ENCODE data around the gene ID2. TPM values are rescaled to one million over a fixed set of nuclear protein-coding genes. Genes with fewer than 3 reads are reported as not detected.
"Not testable (repeated sequence)": the region's sequence is repeated elsewhere in the genome, so short reads cannot be mapped to it uniquely, and the experiment has no call there.

The ID2 gene
- total and polyA plus RNA-seq, 7 donors: 4.1 to 33.0 (median 14.7) TPM

GRCh38 chr2:8725838-8726237 is 44.0 kb downstream of the ID2 start:
- Histone ChIP-seq H3K4me1 (no peaks in the 10 kb centered on the region), H3K27ac (no peak overlapping the region), H3K4me3 (no peak overlapping the region), H3K36me3 (ENCODE audit: insufficient read depth in 1 of 2, low read depth in 1 of 2) (peaks cover under 1 to 75% of the 10 kb centered on the region in 2 donors), H3K9me3 (no peaks in the 10 kb centered on the region), H3K27me3 (ENCODE audit: insufficient read depth in 3 of 3, low read length in 2 of 3) (no peaks in the 10 kb centered on the region)
- TF ChIP-seq CTCF (IDR thresholded peaks at IDR 0.05): no peak
- intact Hi-C loops (cut with DNase I): no loop called here
- ATAC-seq (no peak), DNase-seq (no peak)
- 91 to 95% (median 91%) methylated on average over 7 of the region's 7 CpGs for WGBS, 3 donors

GRCh38 chr2:8728305-8729015 is 46.6 kb downstream of the ID2 start:
- Histone ChIP-seq H3K4me3 (no peak overlapping the region), H3K9me3 (no peaks in the 10 kb centered on the region), H3K4me1 (no peaks in the 10 kb centered on the region), H3K36me3 (ENCODE audit: insufficient read depth in 1 of 2, low read depth in 1 of 2) (peaks cover 16 to 87% of the 10 kb centered on the region in 2 donors), H3K27ac (no peak overlapping the region), H3K27me3 (ENCODE audit: insufficient read depth in 3 of 3, low read length in 2 of 3) (no peaks in the 10 kb centered on the region)
- intact Hi-C loops (cut with DNase I): no loop called here
- TF ChIP-seq CTCF (IDR thresholded peaks at IDR 0.05): no peak
- WGBS, 3 donors: 95 to 97% (median 97%) methylated on average over 7 of the region's 7 CpGs
- DNase-seq (no peak), ATAC-seq (no peak)

GRCh38 chr2:8729101-8729500 is 47.2 kb downstream of the ID2 start:
- WGBS, 3 donors: 96 to 97% (median 96%) methylated on average over 5 of the region's 5 CpGs
- intact Hi-C loops (cut with DNase I): not testable (repeated sequence)

GRCh38 chr2:8729939-8730338 is 48.1 kb downstream of the ID2 start:
- intact Hi-C loops (cut with DNase I): no loop called here
- TF ChIP-seq CTCF (IDR thresholded peaks at IDR 0.05): no peak
- Histone ChIP-seq H3K27ac (no peak overlapping the region), H3K27me3 (ENCODE audit: insufficient read depth in 3 of 3, low read length in 2 of 3) (no peaks in the 10 kb centered on the region), H3K9me3 (no peaks in the 10 kb centered on the region), H3K4me1 (no peaks in the 10 kb centered on the region), H3K36me3 (ENCODE audit: insufficient read depth in 1 of 2, low read depth in 1 of 2) (peaks cover 18 to 98% of the 10 kb centered on the region in 2 donors), H3K4me3 (no peak overlapping the region)
- 50 to 63% (median 56%) methylated on average over 9 of the region's 9 CpGs for WGBS, 3 donors
- ATAC-seq (peak; percentile 74 to 95 (median 94)), DNase-seq (no peak)

More at GRCh38 chr2:8729101-8729500, 47.2 kb downstream of the ID2 start:
- H3K9me3 ChIP-seq; H3K27ac ChIP-seq; DNase-seq; ATAC-seq; H3K4me3 ChIP-seq; H3K27me3 ChIP-seq (ENCODE audit: insufficient read depth in 3 of 3, low read length in 2 of 3); H3K4me1 ChIP-seq: not testable (repeated sequence)
- peaks cover 16 to 93% of the 10 kb centered on the region in 2 donors for H3K36me3 ChIP-seq (ENCODE audit: insufficient read depth in 1 of 2, low read depth in 1 of 2)

- Histone ChIP-seq H3K4me3 (no peak overlapping the region), H3K4me1 (no peaks in the 10 kb centered on the region), H3K27me3 (ENCODE audit: insufficient read depth in 3 of 3, low read length in 2 of 3) (no peaks in the 10 kb centered on the region), H3K9me3 (no peaks in the 10 kb centered on the region), H3K36me3 (ENCODE audit: insufficient read depth in 1 of 2, low read depth in 1 of 2) (peaks cover 21 to 99% of the 10 kb centered on the region in 2 donors), H3K27ac (no peak overlapping the region)
- ATAC-seq (no peak), DNase-seq (no peak)
- intact Hi-C loops (cut with DNase I): no loop called here
- no peak for TF ChIP-seq CTCF (IDR thresholded peaks at IDR 0.05)
- 96 to 99% (median 96%) methylated on average over 10 of the region's 10 CpGs for WGBS, 3 donors
These were observed 50.7 kb downstream of the ID2 start for GRCh38 chr2:8732601-8733000.

Other genes starting within 250 kb of the ID2 start
- 10 to 100 TPM; 40.4 to 52.0 (median 46.5) TPM for gene KIDINS220, start 155.6 kb downstream of the ID2 start, total RNA-seq
- 10 to 100 TPM in 2 of 3 donors, 1 to 10 TPM in 1; 7.5 to 29.1 (median 10.9) TPM for gene KIDINS220, start 155.6 kb downstream of the ID2 start, polyA plus RNA-seq